ENCODE data around the gene CDKAL1. TPM values are rescaled to one million over a fixed set of nuclear protein-coding genes. Genes with fewer than 3 reads are reported as not detected.

Gene CDKAL1
- total and polyA plus RNA-seq, 2 of the 8 experiments (the other 6 are each of a cell fraction or from before 2014, with no cell fraction given) = 8.4 to 24.6 TPM

- FAIRE-seq (no peak), DNase-seq (ENCODE audit: low read depth in 1 of 2, low spot score in 2 of 2) (no peak)
- H3K23ac ChIP-seq (ENCODE audit: insufficient read length) = no peak overlapping the region
- no peaks in the 10 kb centered on the region for H4K20me1 ChIP-seq (replicated peaks in 1 of 2; ENCODE audit: control insufficient read depth in 1 of 2, insufficient read depth in 2 of 2, low read length in 2 of 2)
- H3K9ac ChIP-seq (replicated peaks in 1 of 4; ENCODE audit: extremely low read depth in 1 of 4, low read depth in 3 of 4, low read length in 3 of 4) = no peak overlapping the region
- no peak overlapping the region for H3K56ac ChIP-seq (replicated peaks; ENCODE audit: insufficient read length, low read depth, low read length)
- WGBS, 2 experiments (ENCODE audit: extremely low coverage in 1 of 2, insufficient coverage in 1 of 2, insufficient read length in 1 of 2, insufficient replicate concordance in 2 of 2, low coverage in 1 of 2, low lambda C conversion rate in 2 of 2, missing lambda C conversion rate in 1 of 2) = 88% methylated on average over 2 of the region's 2 CpGs; no CpG with 5 or more reads in 1 of the 2 experiments
- peaks cover 0 to 7% (median 1%) of the 10 kb centered on the region in 4 experiments; a peak in 1 of 7 replicates for H3K4me1 ChIP-seq (replicated peaks in 1 of 4; ENCODE audit: control insufficient read depth in 3 of 4, insufficient read depth in 4 of 4, low read length in 3 of 4)
- H3K36me3 ChIP-seq (ENCODE audit: control insufficient read depth in 2 of 4, insufficient read depth in 4 of 4, low read length in 3 of 4) = no peaks in the 10 kb centered on the region
- ChIA-PET POLR2A (ENCODE audit: partially characterized antibody) (no interaction called here), CTCF (ENCODE audit: partially characterized antibody) (interaction anchor here (0.7 to 1.6 kb wide), 2 partner anchors 9 to 167 kb away, joined by 5 to 7 read pairs; no protein-coding TSS in a partner anchor)
- no peaks in the 10 kb centered on the region for H3K9me3 ChIP-seq (ENCODE audit: insufficient read depth in 2 of 2, low read depth in 1 of 2, low read length in 1 of 2)
- no peak overlapping the region for H3K18ac ChIP-seq (ENCODE audit: extremely low read depth, low read length)
- no peak overlapping the region for H2BK120ac ChIP-seq (replicated peaks; ENCODE audit: low read depth, low read length)
- no peak overlapping the region for H2AK5ac ChIP-seq (ENCODE audit: low read depth, low read length)
- no peak overlapping the region for H3K4me2 ChIP-seq (ENCODE audit: insufficient read depth in 1 of 2, low read depth in 2 of 2, low read length in 2 of 2)
- no peak overlapping the region for H4K5ac ChIP-seq (ENCODE audit: insufficient read length, low read depth, low read length)
- no peak overlapping the region for H3K4ac ChIP-seq (replicated peaks; ENCODE audit: insufficient read length, low read depth, low read length)
- H2BK15ac ChIP-seq (ENCODE audit: low read length) = no peak overlapping the region
- no peak overlapping the region for H3K4me3 ChIP-seq (ENCODE audit: extremely low read depth in 1 of 4, insufficient read depth in 2 of 4, low read depth in 3 of 4, low read length in 4 of 4)
- no peak overlapping the region for H2BK12ac ChIP-seq (ENCODE audit: low read depth, low read length)
- H2AFZ ChIP-seq (ENCODE audit: low read length) = no peak overlapping the region
- no peak overlapping the region for H2BK5ac ChIP-seq (ENCODE audit: low read depth, low read length)
- no peak overlapping the region for H3K27ac ChIP-seq (ENCODE audit: low read depth, low read length)
- no peaks in the 10 kb centered on the region; a peak in 1 of 4 replicates for H3K79me2 ChIP-seq (ENCODE audit: control insufficient read depth in 1 of 2, insufficient read depth in 2 of 2, low read length in 2 of 2)
- no peak overlapping the region for H4K91ac ChIP-seq (replicated peaks; ENCODE audit: insufficient read length, low read length)
- no peak for TF ChIP-seq POLR2AphosphoS5 (IDR thresholded peaks at IDR 0.05; ENCODE audit: low read depth, low read length)
- no peak overlapping the region for H4K8ac ChIP-seq (ENCODE audit: extremely low read depth, insufficient read depth, low read length)
- H3K23me2 ChIP-seq (ENCODE audit: low read depth, low read length) = no peaks in the 10 kb centered on the region
- H3K14ac ChIP-seq (ENCODE audit: insufficient read length) = no peak overlapping the region
- H3K27me3 ChIP-seq (replicated peaks in 1 of 4; ENCODE audit: control insufficient read depth in 3 of 4, extremely low read depth in 1 of 4, insufficient read depth in 3 of 4, low read length in 3 of 4) = no peaks in the 10 kb centered on the region
- H3K79me1 ChIP-seq (ENCODE audit: low read depth, low read length) = no peaks in the 10 kb centered on the region
- H2BK20ac ChIP-seq (ENCODE audit: low read length) = no peak overlapping the region
Measured at GRCh38 chr6:20572288-20572687, 38.0 kb downstream of the CDKAL1 start.

Data from H1 (cell line).